HFFc6 (cell line): ENCODE measurements around the gene CDK11B. TPM values are rescaled to one million over a fixed set of nuclear protein-coding genes. Genes with fewer than 3 reads are reported as not detected.

ENCODE experiments used
- DNase-seq: peaks from one replicate; pipeline ENCODE4 v3.0.0-alpha.2; 2018
- H3K27ac Mint-ChIP-seq: 2 replicates; pipeline ENCODE4 v1.8.0; 2020; ENCODE audit warnings: mild to moderate bottlenecking, mixed read lengths
- H3K27me3 Mint-ChIP-seq: 2 replicates; pipeline ENCODE4 v1.8.0; 2021; ENCODE audit warnings: mild to moderate bottlenecking, moderate library complexity, mixed read lengths; ENCODE audit not compliant: insufficient read depth
- H3K36me3 Mint-ChIP-seq: 2 replicates; pipeline ENCODE4 v1.8.0; 2021; ENCODE audit warnings: low read depth, mixed read lengths
- H3K4me1 Mint-ChIP-seq: 2 replicates; pipeline ENCODE4 v1.8.0; 2020; ENCODE audit warnings: low read depth, mixed read lengths
- H3K4me3 Mint-ChIP-seq: 2 replicates; pipeline ENCODE4 v1.8.0; 2020; ENCODE audit warnings: mild to moderate bottlenecking, moderate library complexity, mixed read lengths
- H3K9me3 Mint-ChIP-seq: 2 replicates; pipeline ENCODE4 v1.8.0; 2020; ENCODE audit warnings: mild to moderate bottlenecking, mixed read lengths
- CTCF ChIP-seq: fragments of 200-600 bp; sonication (generic); IDR thresholded peaks from 2 replicates; pipeline ENCODE4 v1.5.0; 2021; ENCODE audit warnings: antibody characterized with exemption, mild to moderate bottlenecking
- total RNA-seq, 6 experiments: library from RNA; stranded (reverse); fragmentation: NEBNext Ultra II Directional; extraction: Animal tissue kit (Norgen Biotek cat#: 25700); gene quantifications; 2 replicates in 1 of 6; 3 replicates in 5 of 6; pipeline ENCODE4 v1.2.3, GENCODE V29; 2021

CDK11B gene
- total RNA-seq, 6 experiments from 2014 or later = 21.6 to 27.5 (median 24.8) TPM

- Mint-ChIP-seq H3K4me1 (peaks cover 21% of the 10 kb centered on the region), H3K27me3 (peaks cover 3% of the 10 kb centered on the region), H3K27ac (no peak overlapping the region), H3K9me3 (no peaks in the 10 kb centered on the region), H3K4me3 (peak overlapping the region; percentile 92; the same call in 1 of the 2 replicates), H3K36me3 (peaks cover 12% of the 10 kb centered on the region; the same call in 1 of the 2 replicates)
- DNase-seq = no peak
- TF ChIP-seq CTCF = no peak; the same call in 1 of the 2 replicates
Observed at GRCh38 chr1:1617925-1618324, 40.9 kb downstream of the CDK11B start.

GRCh38 chr1:1617516-1617915 is 41.3 kb downstream of the CDK11B start:
- Mint-ChIP-seq H3K4me1 (peaks cover 21% of the 10 kb centered on the region), H3K27me3 (peaks cover 3% of the 10 kb centered on the region), H3K9me3 (no peaks in the 10 kb centered on the region), H3K4me3 (peak overlapping the region; percentile 92), H3K27ac (no peak overlapping the region), H3K36me3 (peaks cover 12% of the 10 kb centered on the region; the same call in 1 of the 2 replicates)
- DNase-seq = no peak
- TF ChIP-seq CTCF = no peak

- TF ChIP-seq CTCF = no peak
- Mint-ChIP-seq H3K27ac (peak overlapping the region; percentile 89; the same call in 1 of the 2 replicates), H3K36me3 (peaks cover 12% of the 10 kb centered on the region; the same call in 1 of the 2 replicates), H3K4me3 (peak overlapping the region; percentile 92), H3K9me3 (no peaks in the 10 kb centered on the region), H3K27me3 (peaks cover 3% of the 10 kb centered on the region), H3K4me1 (peaks cover 21% of the 10 kb centered on the region)
- no peak for DNase-seq
Observed at GRCh38 chr1:1616838-1617237, 42.0 kb downstream of the CDK11B start.

- H3K27me3 Mint-ChIP-seq = peaks cover 3% of the 10 kb centered on the region
- peak; percentile 16 for DNase-seq
- H3K36me3 Mint-ChIP-seq = peaks cover 12% of the 10 kb centered on the region; the same call in 1 of the 2 replicates
- peak overlapping the region; percentile 92 for H3K4me3 Mint-ChIP-seq
- no peak for TF ChIP-seq CTCF
- H3K27ac Mint-ChIP-seq = peak overlapping the region; percentile 89
- H3K4me1 Mint-ChIP-seq = peaks cover 21% of the 10 kb centered on the region
- no peaks in the 10 kb centered on the region for H3K9me3 Mint-ChIP-seq
Observed at GRCh38 chr1:1616045-1616790, 42.6 kb downstream of the CDK11B start.

DNA sequence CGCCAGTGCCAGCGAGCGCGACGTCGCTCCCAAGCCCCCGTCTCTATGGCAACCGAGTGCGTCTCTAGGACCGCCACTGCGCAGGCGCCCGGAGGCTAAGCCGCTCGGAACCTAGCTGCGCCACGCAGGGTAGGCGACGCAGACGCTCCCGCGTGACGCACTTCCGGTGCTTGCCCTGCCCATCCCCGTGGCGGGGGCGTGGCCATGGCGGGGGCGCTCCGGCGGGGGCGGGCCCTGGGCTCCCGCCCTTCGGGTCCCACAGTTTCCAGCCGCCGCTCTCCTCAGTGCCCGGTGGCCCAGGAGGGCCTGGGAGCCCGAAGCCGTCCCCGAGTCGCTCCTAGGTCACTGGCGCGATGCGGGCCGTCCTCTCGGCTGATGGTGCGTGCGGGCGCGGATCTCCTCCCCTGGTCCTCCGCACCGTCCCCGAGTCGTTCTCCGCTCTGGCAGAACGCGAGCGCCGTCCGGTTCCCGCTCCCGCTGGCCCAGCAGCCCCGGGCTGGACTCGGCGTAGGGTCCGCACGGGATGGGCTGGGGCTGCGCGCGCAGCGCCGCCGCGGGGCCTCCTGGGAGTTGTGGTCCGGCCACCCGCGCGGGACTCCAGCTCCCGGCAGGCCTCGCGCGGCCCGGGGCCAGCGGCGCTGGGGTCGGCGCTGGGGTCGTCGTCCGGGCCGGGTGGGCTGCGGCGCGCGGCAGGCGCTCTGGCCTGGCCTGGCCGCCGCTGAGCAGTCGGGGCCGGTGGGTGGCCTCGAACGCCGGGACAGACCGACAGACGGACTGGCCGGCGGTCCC is 43.4 kb downstream of the CDK11B start, which contains the start of gene MIB2:
MIB2 (plus strand) TSS at position 245 of the 789 bp plus-strand sequence. CDS start 7,953 bp downstream, outside the sequence.
- Mint-ChIP-seq H3K36me3 (peaks cover 12% of the 10 kb centered on the region; the same call in 1 of the 2 replicates), H3K27me3 (peaks cover 3% of the 10 kb centered on the region), H3K4me3 (peak within 1 kb of the TSS; percentile 97), H3K27ac (peak within 1 kb of the TSS; percentile 89), H3K9me3 (no peaks in the 10 kb centered on the region), H3K4me1 (peaks cover 21% of the 10 kb centered on the region)
- no peak for TF ChIP-seq CTCF
- peak; percentile 93 for DNase-seq
